Cardiac septum (tissue), 1 donor: ENCODE results near the gene MPC1. TPM values are rescaled to one million over a fixed set of nuclear protein-coding genes. Genes with fewer than 3 reads are reported as not detected.
"Not testable (repeated sequence)": the region's sequence is repeated elsewhere in the genome, so short reads cannot be mapped to it uniquely, and the experiment has no call there.

Experiments used
- DNase-seq: peaks from one replicate; pipeline ENCODE4 v3.0.0-alpha.2; 2020; ENCODE audit warnings: low spot score
- intact Hi-C: fragments of 100-400 bp; cut with DNase I; formaldehyde crosslinking; loops from one replicate; pipeline ENCODE4 v1.14.0; 2022
- total RNA-seq: library from RNA; stranded (reverse); fragmentation: NEBNext Ultra II Directional; extraction: Animal tissue kit (Norgen Biotek cat#: 25700); gene quantifications from one replicate; pipeline ENCODE4 v1.2.1, GENCODE V29; 2021
- donor health status: DM: no; HTN: no; CAD: no.

MPC1 gene
- total RNA-seq, 1 donor from 2014 or later: 396 TPM

- no peak for DNase-seq
Observed at GRCh38 chr6:166354143-166354542, 28.6 kb downstream of the MPC1 start.

GRCh38 chr6:166353507-166353906 lies 29.2 kb downstream of the MPC1 start:
- no peak for DNase-seq
- intact Hi-C loops: no loop called here

More at GRCh38 chr6:166354143-166354542, 28.6 kb downstream of the MPC1 start:
- intact Hi-C loops: no loop called here

- intact Hi-C loops: no loop called here
Observed at GRCh38 chr6:166352923-166353322, 29.8 kb downstream of the MPC1 start.

GRCh38 chr6:166351715-166352285 lies 30.9 kb downstream of the MPC1 start:
- intact Hi-C loops: no loop called here
- DNase-seq: no peak

More at GRCh38 chr6:166352923-166353322, 29.8 kb downstream of the MPC1 start:
- DNase-seq: no peak

GRCh38 chr6:166348305-166348949 lies 34.3 kb downstream of the MPC1 start:
- intact Hi-C loops: no loop called here
- no peak for DNase-seq

- DNase-seq: no peak
- intact Hi-C loops: no loop called here
Observed at GRCh38 chr6:166346965-166347364, 35.8 kb downstream of the MPC1 start.

GRCh38 chr6:166346449-166346848 lies 36.3 kb downstream of the MPC1 start:
- intact Hi-C loops: no loop called here
- DNase-seq: no peak

- DNase-seq, intact Hi-C loops: not testable (repeated sequence)
Observed at GRCh38 chr6:166345672-166346071, 37.1 kb downstream of the MPC1 start.

GRCh38 chr6:166344921-166345320 lies 37.8 kb downstream of the MPC1 start:
- DNase-seq, intact Hi-C loops: not testable (repeated sequence)

GRCh38 chr6:166344240-166344639 lies 38.5 kb downstream of the MPC1 start:
- no peak for DNase-seq
- intact Hi-C loops: no loop called here

- intact Hi-C loops: loop anchor here (2.0 kb wide), 1 partner anchor 40 kb away; the partner anchor contains the start of gene MPC1
- no peak for DNase-seq
Observed at GRCh38 chr6:166343150-166343487, 39.6 kb downstream of the MPC1 start.

- intact Hi-C loops: loop anchor here (2.0 kb wide), 1 partner anchor 40 kb away; the partner anchor contains the start of gene MPC1
Observed at GRCh38 chr6:166342349-166343149, 40.2 kb downstream of the MPC1 start, which contains the start of gene SFT2D1. TSS of gene SFT2D1 (minus strand) at chr6:166342545. CDS start at chr6:166342481, 64 bp downstream.

GRCh38 chr6:166341977-166342348 lies 40.8 kb downstream of the MPC1 start:
- intact Hi-C loops: loop anchor here (2.0 kb wide), 1 partner anchor 41 kb away; the partner anchor contains the start of gene MPC1
- DNase-seq: no peak

More at GRCh38 chr6:166342349-166343149, 40.2 kb downstream of the MPC1 start, which contains the start of gene SFT2D1:
- DNase-seq: peak; percentile 95

GRCh38 chr6:166341464-166341863 lies 41.3 kb downstream of the MPC1 start:
- DNase-seq: no peak
- intact Hi-C loops: no loop called here

- intact Hi-C loops: no loop called here
- no peak for DNase-seq
Observed at GRCh38 chr6:166338854-166339253, 43.9 kb downstream of the MPC1 start.

GRCh38 chr6:166336847-166337246 lies 45.9 kb downstream of the MPC1 start:
- intact Hi-C loops: no loop called here
- no peak for DNase-seq

GRCh38 chr6:166335378-166336302 lies 47.1 kb downstream of the MPC1 start:
- intact Hi-C loops: no loop called here
- DNase-seq: no peak

- intact Hi-C loops: no loop called here
- DNase-seq: no peak
Observed at GRCh38 chr6:166334878-166335277, 47.9 kb downstream of the MPC1 start.
